LNCAP (cell line): Measurements from ENCODE around the gene FOS.

Experiments used
- TF ChIP-seq, protein P1 (sequence below): fragments of 450-650 bp; IDR thresholded peaks from 2 replicates; pipeline ENCODE4 v1.5.1; 2017; ENCODE audit warnings: mild to moderate bottlenecking

FOS gene

DNA sequence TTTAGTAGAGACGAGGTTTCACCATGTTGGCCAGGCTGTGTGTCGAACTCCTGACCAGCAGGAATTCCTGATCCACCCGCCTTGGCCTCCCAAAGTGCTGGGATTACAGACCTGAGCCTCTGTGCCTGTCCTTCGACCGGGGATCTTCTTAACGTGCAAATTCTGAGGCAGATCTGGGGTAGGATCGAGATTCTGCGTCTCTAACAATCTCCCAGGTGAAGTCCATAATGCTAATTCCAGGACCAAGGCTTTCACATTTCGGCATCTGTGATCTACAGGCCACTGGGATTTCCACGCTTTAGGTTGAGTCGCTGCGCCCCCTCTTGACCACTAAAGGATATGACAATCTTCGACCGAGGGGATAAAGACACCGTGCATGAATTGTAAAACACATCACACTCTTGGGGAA lies 24.8 kb downstream of the FOS start:
- TF ChIP-seq, protein P1, sequence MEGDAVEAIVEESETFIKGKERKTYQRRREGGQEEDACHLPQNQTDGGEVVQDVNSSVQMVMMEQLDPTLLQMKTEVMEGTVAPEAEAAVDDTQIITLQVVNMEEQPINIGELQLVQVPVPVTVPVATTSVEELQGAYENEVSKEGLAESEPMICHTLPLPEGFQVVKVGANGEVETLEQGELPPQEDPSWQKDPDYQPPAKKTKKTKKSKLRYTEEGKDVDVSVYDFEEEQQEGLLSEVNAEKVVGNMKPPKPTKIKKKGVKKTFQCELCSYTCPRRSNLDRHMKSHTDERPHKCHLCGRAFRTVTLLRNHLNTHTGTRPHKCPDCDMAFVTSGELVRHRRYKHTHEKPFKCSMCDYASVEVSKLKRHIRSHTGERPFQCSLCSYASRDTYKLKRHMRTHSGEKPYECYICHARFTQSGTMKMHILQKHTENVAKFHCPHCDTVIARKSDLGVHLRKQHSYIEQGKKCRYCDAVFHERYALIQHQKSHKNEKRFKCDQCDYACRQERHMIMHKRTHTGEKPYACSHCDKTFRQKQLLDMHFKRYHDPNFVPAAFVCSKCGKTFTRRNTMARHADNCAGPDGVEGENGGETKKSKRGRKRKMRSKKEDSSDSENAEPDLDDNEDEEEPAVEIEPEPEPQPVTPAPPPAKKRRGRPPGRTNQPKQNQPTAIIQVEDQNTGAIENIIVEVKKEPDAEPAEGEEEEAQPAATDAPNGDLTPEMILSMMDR = peak; percentile 86

- TF ChIP-seq, protein P1 = peak; percentile 79
Measured at GRCh38 chr14:75306927-75307699, 28.5 kb downstream of the FOS start.

DNA sequence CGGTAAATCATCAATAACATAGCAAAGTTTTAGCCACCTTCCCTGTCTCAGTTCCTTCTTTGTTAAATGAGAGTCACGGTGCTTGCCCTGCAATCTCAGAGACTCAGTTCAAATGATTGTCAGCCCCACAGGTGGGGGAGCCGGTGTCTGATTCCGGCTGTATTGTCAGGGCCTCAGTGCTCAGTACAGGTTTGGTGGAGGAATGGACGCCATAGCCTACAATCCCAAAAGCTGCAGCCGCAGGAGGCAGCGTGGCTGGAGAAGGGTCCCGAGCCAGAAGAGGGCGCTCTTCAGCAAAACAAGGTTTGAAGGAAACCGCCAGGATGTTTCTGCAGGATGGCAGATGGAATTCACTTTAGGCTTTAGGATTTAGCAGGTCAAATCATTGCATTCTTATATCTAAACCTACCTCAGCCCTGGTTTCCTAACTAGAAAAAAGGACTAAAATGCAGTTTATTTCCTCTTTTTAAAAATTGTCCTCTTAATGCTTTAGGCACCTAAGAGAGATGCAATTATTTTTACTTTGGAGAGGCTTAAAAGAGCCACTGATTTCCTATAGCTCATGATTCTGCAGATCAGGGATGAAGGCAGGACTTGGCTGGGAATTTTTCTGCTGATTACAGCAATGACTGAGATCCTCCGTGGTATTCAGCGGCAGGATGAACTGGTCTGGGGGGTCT lies 29.2 kb downstream of the FOS start:
- TF ChIP-seq, protein P1 = peak; percentile 90

GRCh38 chr14:75310295-75311111 lies 31.9 kb downstream of the FOS start:
- TF ChIP-seq, protein P1 = no peak

- TF ChIP-seq, protein P1 = no peak
Measured at GRCh38 chr14:75311356-75311755, 32.7 kb downstream of the FOS start.

DNA sequence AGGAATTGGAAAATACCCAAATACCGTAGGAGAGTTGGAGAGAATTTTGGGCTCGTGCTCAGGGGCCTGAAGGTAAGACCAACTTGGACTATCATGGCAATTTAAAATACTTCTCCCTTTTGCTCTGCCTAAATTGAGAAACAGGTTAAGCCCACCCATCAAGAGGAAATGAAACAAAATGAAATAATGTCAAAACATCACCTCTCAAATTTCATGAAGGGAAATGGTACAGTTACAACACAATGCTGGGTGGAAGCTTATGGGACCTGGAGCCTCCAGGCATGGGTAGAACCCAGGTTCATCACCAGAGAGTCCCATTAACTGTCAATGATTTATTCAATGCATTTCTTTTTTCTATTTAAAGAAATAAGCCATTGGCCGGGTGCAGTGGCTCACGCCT lies 33.7 kb downstream of the FOS start:
- TF ChIP-seq, protein P1 = no peak

- TF ChIP-seq, protein P1 = no peak
Measured at GRCh38 chr14:75313294-75313693, 34.7 kb downstream of the FOS start.
